ENCODE measurements around the gene LAMA2.

The LAMA2 gene

GRCh38 chr6:129513471-129513870, 630.5 kb downstream of the LAMA2 start:
- Histone ChIP-seq H3K9me3 (no peaks in the 10 kb centered on the region), H3K4me3 (ENCODE audit: low read depth in 1 of 2, low read length in 1 of 2) (no peak overlapping the region), H3K4me1 (ENCODE audit: control insufficient read depth in 1 of 2, insufficient read depth in 1 of 2, low read depth in 1 of 2, low read length in 1 of 2) (peaks cover 4 to 8% of the 10 kb centered on the region in 2 experiments), H3K27me3 (peaks cover 7% of the 10 kb centered on the region), H3K36me3 (no peaks in the 10 kb centered on the region), H3K27ac (no peak overlapping the region)
- TF ChIP-seq CTCF (IDR thresholded peaks at IDR 0.05) = no peak

- H3K4me3 ChIP-seq (ENCODE audit: low read depth in 1 of 2, low read length in 1 of 2) = no peak overlapping the region
- H3K4me1 ChIP-seq (ENCODE audit: control insufficient read depth in 1 of 2, insufficient read depth in 1 of 2, low read depth in 1 of 2, low read length in 1 of 2) = peaks cover 4 to 8% of the 10 kb centered on the region in 2 experiments
- H3K9me3 ChIP-seq = no peaks in the 10 kb centered on the region
- H3K36me3 ChIP-seq = no peaks in the 10 kb centered on the region
- peaks cover 7% of the 10 kb centered on the region for H3K27me3 ChIP-seq
- H3K27ac ChIP-seq = no peak overlapping the region
- TF ChIP-seq CTCF (IDR thresholded peaks at IDR 0.05) = no peak
These were observed 632.1 kb downstream of the LAMA2 start for GRCh38 chr6:129515004-129515403.

- no peak for TF ChIP-seq CTCF (IDR thresholded peaks at IDR 0.05)
- Histone ChIP-seq H3K4me1 (ENCODE audit: control insufficient read depth in 1 of 2, insufficient read depth in 1 of 2, low read depth in 1 of 2, low read length in 1 of 2) (peaks cover 4 to 8% of the 10 kb centered on the region in 2 experiments), H3K36me3 (no peaks in the 10 kb centered on the region), H3K4me3 (ENCODE audit: low read depth in 1 of 2, low read length in 1 of 2) (no peak overlapping the region), H3K27me3 (peaks cover 7% of the 10 kb centered on the region), H3K27ac (no peak overlapping the region), H3K9me3 (no peaks in the 10 kb centered on the region)
These were observed 633.1 kb downstream of the LAMA2 start for GRCh38 chr6:129516005-129516404.

GRCh38 chr6:129516787-129517186, 633.8 kb downstream of the LAMA2 start:
- Histone ChIP-seq H3K27ac (no peak overlapping the region), H3K4me3 (ENCODE audit: low read depth in 1 of 2, low read length in 1 of 2) (no peak overlapping the region), H3K4me1 (ENCODE audit: control insufficient read depth in 1 of 2, insufficient read depth in 1 of 2, low read depth in 1 of 2, low read length in 1 of 2) (peaks cover 4 to 8% of the 10 kb centered on the region in 2 experiments), H3K9me3 (no peaks in the 10 kb centered on the region), H3K27me3 (peaks cover 7% of the 10 kb centered on the region), H3K36me3 (no peaks in the 10 kb centered on the region)
- TF ChIP-seq CTCF (IDR thresholded peaks at IDR 0.05) = no peak

GRCh38 chr6:129517288-129517687, 634.4 kb downstream of the LAMA2 start:
- Histone ChIP-seq H3K4me1 (ENCODE audit: control insufficient read depth in 1 of 2, insufficient read depth in 1 of 2, low read depth in 1 of 2, low read length in 1 of 2) (peaks cover 4 to 8% of the 10 kb centered on the region in 2 experiments), H3K4me3 (ENCODE audit: low read depth in 1 of 2, low read length in 1 of 2) (no peak overlapping the region), H3K27ac (no peak overlapping the region), H3K36me3 (no peaks in the 10 kb centered on the region), H3K9me3 (no peaks in the 10 kb centered on the region), H3K27me3 (peaks cover 7% of the 10 kb centered on the region)
- no peak for TF ChIP-seq CTCF (IDR thresholded peaks at IDR 0.05)

GRCh38 chr6:129519750-129520149, 636.8 kb downstream of the LAMA2 start:
- H3K4me3 ChIP-seq (ENCODE audit: low read depth in 1 of 2, low read length in 1 of 2) = no peak overlapping the region
- H3K27ac ChIP-seq = no peak overlapping the region
- TF ChIP-seq CTCF (IDR thresholded peaks at IDR 0.05) = no peak
- H3K9me3 ChIP-seq = no peaks in the 10 kb centered on the region
- H3K36me3 ChIP-seq = no peaks in the 10 kb centered on the region
- no peaks in the 10 kb centered on the region for H3K27me3 ChIP-seq
- peaks cover 4 to 8% of the 10 kb centered on the region in 2 experiments for H3K4me1 ChIP-seq (ENCODE audit: control insufficient read depth in 1 of 2, insufficient read depth in 1 of 2, low read depth in 1 of 2, low read length in 1 of 2)

Data from neutrophil (primary cell).